Fibroblast of the aortic adventitia (primary cell): ENCODE results near the gene SEMA6A. TPM values are rescaled to one million over a fixed set of nuclear protein-coding genes. Genes with fewer than 3 reads are reported as not detected.

Experiments used
- DNase-seq: peaks from one replicate; pipeline ENCODE4 v3.0.0-alpha.2; 2010; ENCODE audit warnings: low read depth
- H3K4me3 ChIP-seq: 2 replicates; pipeline ENCODE4 v1.5.1; 2011; ENCODE audit warnings: low read depth, mild to moderate bottlenecking, control low read depth, low read length, moderate library complexity
- total RNA-seq: library from RNA; depleted of rRNA; stranded (reverse); fragments of >200 nt; gene quantifications from 2 replicates; pipeline ENCODE4 v1.2.3, GENCODE V29; 2012; ENCODE audit warnings: low replicate concordance
- TF ChIP-seq, protein P1 (sequence below): IDR thresholded peaks from 2 replicates; pipeline ENCODE4 v1.5.1; 2011; ENCODE audit warnings: mild to moderate bottlenecking, low read length, control low read depth, inconsistent platforms; ENCODE audit not compliant: insufficient read depth

Gene SEMA6A
- total RNA-seq, 1 donor: 0.36 TPM

DNA sequence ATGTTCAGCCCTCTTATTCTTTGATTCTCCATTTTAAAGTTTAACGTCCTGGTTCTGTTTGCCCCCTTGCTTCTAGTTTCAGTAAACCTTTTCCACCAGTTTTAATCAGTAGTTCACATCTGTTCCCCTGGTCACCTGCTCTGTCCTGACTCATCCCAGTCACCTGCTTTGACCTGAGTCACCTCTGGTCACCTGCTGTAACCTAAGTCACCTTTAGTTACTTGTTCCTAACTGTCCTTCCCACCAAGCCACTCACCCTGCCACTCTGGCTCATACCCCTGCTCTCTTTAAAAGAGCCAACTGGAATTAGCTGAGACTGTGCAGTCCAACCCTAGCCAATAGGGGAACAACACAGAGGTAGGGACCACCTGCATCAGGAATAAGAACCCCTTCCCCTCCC is 43.0 kb downstream of the SEMA6A start:
- DNase-seq: no peak
- TF ChIP-seq, protein P1, sequence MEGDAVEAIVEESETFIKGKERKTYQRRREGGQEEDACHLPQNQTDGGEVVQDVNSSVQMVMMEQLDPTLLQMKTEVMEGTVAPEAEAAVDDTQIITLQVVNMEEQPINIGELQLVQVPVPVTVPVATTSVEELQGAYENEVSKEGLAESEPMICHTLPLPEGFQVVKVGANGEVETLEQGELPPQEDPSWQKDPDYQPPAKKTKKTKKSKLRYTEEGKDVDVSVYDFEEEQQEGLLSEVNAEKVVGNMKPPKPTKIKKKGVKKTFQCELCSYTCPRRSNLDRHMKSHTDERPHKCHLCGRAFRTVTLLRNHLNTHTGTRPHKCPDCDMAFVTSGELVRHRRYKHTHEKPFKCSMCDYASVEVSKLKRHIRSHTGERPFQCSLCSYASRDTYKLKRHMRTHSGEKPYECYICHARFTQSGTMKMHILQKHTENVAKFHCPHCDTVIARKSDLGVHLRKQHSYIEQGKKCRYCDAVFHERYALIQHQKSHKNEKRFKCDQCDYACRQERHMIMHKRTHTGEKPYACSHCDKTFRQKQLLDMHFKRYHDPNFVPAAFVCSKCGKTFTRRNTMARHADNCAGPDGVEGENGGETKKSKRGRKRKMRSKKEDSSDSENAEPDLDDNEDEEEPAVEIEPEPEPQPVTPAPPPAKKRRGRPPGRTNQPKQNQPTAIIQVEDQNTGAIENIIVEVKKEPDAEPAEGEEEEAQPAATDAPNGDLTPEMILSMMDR: no peak
- no peak overlapping the region for H3K4me3 ChIP-seq

DNA sequence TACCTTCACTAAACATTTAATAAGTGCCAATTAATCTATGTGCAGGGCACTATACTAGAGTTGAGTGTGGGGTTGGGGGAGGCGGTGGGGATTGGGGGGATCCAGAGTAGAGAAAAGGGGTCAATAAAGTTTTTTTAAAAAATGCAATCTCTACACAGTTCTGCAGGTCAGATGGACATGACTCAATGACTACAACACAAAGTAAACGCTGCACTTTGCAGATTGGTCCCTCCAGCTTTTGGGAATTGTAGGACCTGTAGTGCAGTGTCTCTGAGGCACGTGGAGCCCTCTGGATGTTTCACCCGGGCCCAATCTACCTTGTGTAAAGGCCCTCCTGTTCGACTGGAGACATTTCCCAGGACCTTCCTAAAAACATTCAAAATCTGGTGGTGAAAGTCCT is 43.5 kb downstream of the SEMA6A start:
- TF ChIP-seq, protein P1: no peak
- no peak for DNase-seq
- H3K4me3 ChIP-seq: no peak overlapping the region

DNA sequence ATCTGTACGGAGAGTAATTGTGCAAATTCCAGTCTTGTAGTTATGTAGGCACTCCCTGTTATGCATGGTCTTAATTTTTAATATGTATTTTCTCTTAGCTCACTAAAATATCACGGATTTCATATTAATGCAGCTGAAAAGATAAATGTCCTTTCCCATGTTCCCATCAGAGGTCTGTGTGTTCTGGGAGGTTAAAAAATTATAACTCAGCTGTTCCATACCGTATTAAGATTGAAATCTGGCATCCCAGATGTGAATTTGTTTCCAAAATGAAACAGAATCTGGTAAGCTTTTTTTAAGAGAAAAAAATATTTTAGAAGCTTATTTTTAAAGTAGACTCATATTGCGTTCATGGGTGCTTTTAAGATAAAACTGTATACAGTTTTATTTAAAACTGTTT is 44.3 kb downstream of the SEMA6A start:
- no peak for DNase-seq
- TF ChIP-seq, protein P1: no peak
- no peak overlapping the region for H3K4me3 ChIP-seq

DNA sequence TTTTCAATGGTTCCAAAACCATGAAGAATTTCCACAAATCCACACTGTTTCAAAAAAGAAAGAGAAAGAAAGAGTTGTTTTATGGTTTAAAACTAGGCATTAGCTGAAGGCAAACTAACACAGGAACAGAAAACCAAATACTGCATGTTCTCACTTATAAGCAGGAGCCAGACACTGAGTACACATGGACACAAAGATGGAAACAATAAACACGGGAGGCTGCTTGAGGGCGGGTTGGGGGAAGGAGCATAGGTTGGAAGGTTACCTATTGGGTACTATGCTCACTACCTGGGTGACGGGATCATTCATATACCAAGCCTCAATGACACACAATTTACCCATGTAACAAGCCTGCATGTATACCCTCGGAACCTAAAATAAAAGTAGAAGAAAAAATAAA is 45.0 kb downstream of the SEMA6A start:
- no peak for DNase-seq
- TF ChIP-seq, protein P1: no peak
- H3K4me3 ChIP-seq: no peak overlapping the region

DNA sequence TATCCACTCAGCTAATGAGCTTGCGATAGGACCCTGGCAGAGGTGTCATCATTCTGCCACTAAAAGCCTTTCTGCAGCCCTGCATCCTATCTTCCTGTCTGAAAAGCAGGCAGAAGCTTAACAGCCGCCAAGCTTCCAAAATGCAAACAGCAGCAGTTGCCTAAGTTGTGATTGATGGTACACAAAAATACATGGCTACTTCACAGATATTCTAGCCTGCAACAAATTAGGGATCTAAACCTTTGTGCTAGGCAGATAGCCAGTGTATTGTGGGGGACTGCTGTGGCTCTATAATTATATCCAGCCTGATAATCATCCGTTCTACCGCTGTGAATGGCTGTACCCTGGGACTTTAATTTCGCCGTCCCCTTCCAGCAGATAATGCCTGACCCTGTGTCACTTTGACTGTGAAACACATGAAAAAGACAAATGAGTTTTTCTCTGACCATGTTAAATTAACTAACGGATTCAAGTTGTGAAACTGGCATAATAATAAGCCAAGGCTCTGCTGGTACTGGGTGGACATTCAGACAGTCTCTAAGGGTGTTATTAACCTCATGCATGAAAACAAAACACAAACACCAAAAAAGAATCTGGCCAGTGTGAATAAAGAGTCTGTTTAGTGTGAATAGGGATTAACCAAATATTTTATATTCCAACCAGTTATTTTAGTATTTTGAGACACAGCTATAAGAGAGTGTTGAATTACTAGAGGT is 45.9 kb downstream of the SEMA6A start:
- no peak for DNase-seq
- no peak overlapping the region for H3K4me3 ChIP-seq
- TF ChIP-seq, protein P1: no peak

DNA sequence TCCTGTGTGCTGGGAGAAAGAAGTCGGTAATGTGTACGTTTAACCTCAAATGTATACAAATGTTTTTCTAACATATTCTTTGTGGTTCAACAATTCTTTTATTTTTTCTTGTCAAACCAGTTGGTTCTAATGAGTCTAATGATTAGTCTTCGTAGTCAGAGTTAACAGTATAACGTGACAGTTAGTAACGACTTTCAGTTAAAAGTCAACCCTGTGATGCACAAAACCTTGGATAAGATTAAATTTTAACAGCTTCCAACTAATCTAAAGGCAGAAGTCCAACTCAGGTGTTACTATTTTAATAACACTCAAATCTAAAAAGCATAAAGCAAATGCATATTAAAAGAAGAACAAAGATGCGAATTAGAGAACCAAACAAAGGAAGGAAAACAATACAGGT is 47.0 kb downstream of the SEMA6A start:
- H3K4me3 ChIP-seq: no peak overlapping the region
- no peak for DNase-seq
- TF ChIP-seq, protein P1: no peak

DNA sequence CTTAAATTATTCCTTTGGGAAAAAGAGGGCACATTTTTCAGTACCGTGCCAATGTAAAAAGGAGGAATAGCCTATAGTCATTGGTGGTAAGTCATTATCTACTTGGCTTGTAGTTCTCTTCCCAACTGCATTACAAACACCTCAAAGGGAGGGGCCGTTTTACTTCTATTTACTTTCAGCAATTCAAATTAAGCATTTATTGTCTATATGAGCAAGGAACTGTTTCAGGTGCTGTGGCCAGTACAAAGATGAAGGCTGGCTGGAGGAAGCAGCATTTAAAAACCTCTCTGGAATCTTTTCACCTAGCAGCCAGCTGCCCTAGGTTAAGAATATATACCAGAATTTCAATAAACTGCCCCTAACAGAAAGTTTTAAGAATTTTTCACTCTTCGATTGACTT is 48.9 kb downstream of the SEMA6A start:
- DNase-seq: no peak
- H3K4me3 ChIP-seq: no peak overlapping the region
- TF ChIP-seq, protein P1: no peak
